Keratinocyte (primary cell): Measurements from ENCODE around the gene BATF. TPM values are rescaled to one million over a fixed set of nuclear protein-coding genes. Genes with fewer than 3 reads are reported as not detected.

ENCODE experiments used
- DNase-seq: peaks from one replicate; pipeline ENCODE4 v3.0.0-alpha.2; 2011; ENCODE audit warnings: low read depth, missing footprints, low spot score
- FAIRE-seq: peaks from 2 replicates; lab custom pipeline; 2011; peaks lifted over from hg19 to GRCh38; lab: Jason Lieb, UNC
- H2AFZ ChIP-seq: 2 replicates; pipeline ENCODE4 v1.6.0; 2012; ENCODE audit warnings: low read length, control low read depth, inconsistent platforms; ENCODE audit not compliant: control insufficient read depth
- H3K27ac ChIP-seq: 2 replicates; pipeline ENCODE4 v1.5.1; 2011; ENCODE audit warnings: low read length; ENCODE audit not compliant: control insufficient read depth, insufficient read depth
- H3K27me3 ChIP-seq: 3 replicates; pipeline ENCODE4 v1.6.0; 2011; ENCODE audit warnings: low read length; ENCODE audit not compliant: control insufficient read depth, insufficient read depth; ENCODE audit errors: extremely low read depth
- H3K36me3 ChIP-seq, 2 experiments: 2 replicates in 1 of 2; 3 replicates in 1 of 2; pipeline ENCODE4 v1.5.1; 2011; ENCODE audit warnings: low read length in 2 of 2, mild to moderate bottlenecking in 1 of 2; ENCODE audit not compliant: control insufficient read depth in 2 of 2, insufficient read depth in 2 of 2; ENCODE audit errors: extremely low read depth in 1 of 2
- H3K4me1 ChIP-seq: 3 replicates; pipeline ENCODE4 v1.5.1; 2011; ENCODE audit warnings: low read length; ENCODE audit not compliant: control insufficient read depth, insufficient read depth; ENCODE audit errors: extremely low read depth
- H3K4me2 ChIP-seq: 3 replicates; pipeline ENCODE4 v1.6.0; 2011; ENCODE audit warnings: low read depth, low read length; ENCODE audit not compliant: control insufficient read depth, insufficient read depth; ENCODE audit errors: extremely low read depth
- H3K4me3 ChIP-seq, 3 experiments: fragments of 200-600 bp in 1 of 3; sonication (generic) in 1 of 3; 2 replicates in 2 of 3; 3 replicates in 1 of 3; pipeline ENCODE4 v1.5.1; 2011 to 2016; ENCODE audit warnings: low read length in 3 of 3, mild to moderate bottlenecking in 3 of 3, control low read depth in 2 of 3, inconsistent platforms in 1 of 3, low read depth in 1 of 3, mixed read lengths in 1 of 3, mixed run types in 1 of 3, moderate library complexity in 1 of 3; ENCODE audit not compliant: control insufficient read depth in 2 of 3, insufficient read depth in 2 of 3; ENCODE audit errors: extremely low read depth in 1 of 3
- H3K79me2 ChIP-seq: 2 replicates; pipeline ENCODE4 v1.6.0; 2012; ENCODE audit warnings: low read length; ENCODE audit not compliant: control insufficient read depth, insufficient read depth
- H3K9ac ChIP-seq: 3 replicates; pipeline ENCODE4 v1.6.0; 2011; ENCODE audit warnings: low read length; ENCODE audit not compliant: control insufficient read depth, insufficient read depth; ENCODE audit errors: extremely low read depth
- H3K9me1 ChIP-seq: 3 replicates; pipeline ENCODE4 v1.6.0; 2011; ENCODE audit warnings: low read length; ENCODE audit not compliant: control insufficient read depth, insufficient read depth; ENCODE audit errors: extremely low read depth
- H3K9me3 ChIP-seq: 2 replicates; pipeline ENCODE4 v1.5.1; 2012; ENCODE audit warnings: low read depth, low read length; ENCODE audit not compliant: control insufficient read depth
- H4K20me1 ChIP-seq: 3 replicates; pipeline ENCODE4 v1.6.0; 2011; ENCODE audit warnings: low read length; ENCODE audit not compliant: control insufficient read depth, insufficient read depth; ENCODE audit errors: extremely low read depth
- EZH2 ChIP-seq: IDR thresholded peaks from one replicate; pipeline ENCODE4 v1.6.1; 2012; ENCODE audit warnings: inconsistent platforms, mild to moderate bottlenecking, low read length, moderate library complexity
- dilution Hi-C: fragments of 300-500 bp; cut with MboI; formaldehyde crosslinking; loops from one replicate; pipeline ENCODE4 v1.7.0; 2020; ENCODE audit warnings: low sequenced_read_pairs; ENCODE audit not compliant: extremely low pct_ligation_motif_present
- polyA plus RNA-seq, 5 experiments: library from polyadenylated mRNA; depleted of rRNA in 3 of 5; stranded (reverse) in 3 of 5; stranded (forward) in 1 of 5; unstranded in 1 of 5; fragments of >200 nt; gene quantifications; 1 replicate in 1 of 5; 2 replicates in 3 of 5; 3 replicates in 1 of 5; pipeline versions ENCODE4 v1.2.1 to v1.2.3, GENCODE V29; 2011 to 2012; ENCODE audit warnings: missing spikeins in 2 of 5, low read depth in 1 of 5, low replicate concordance in 1 of 5
- TF ChIP-seq, protein P1 (sequence below), 3 experiments: IDR thresholded peaks in 1 of 3; conservative IDR thresholded peaks in 1 of 3; optimal IDR thresholded peaks in 1 of 3; 2 replicates in 2 of 3; 3 replicates in 1 of 3; pipeline versions ENCODE3 to v1.5.1; 2011; ENCODE audit warnings: low read length in 3 of 3, mild to moderate bottlenecking in 3 of 3, moderate library complexity in 2 of 3, control low read depth in 1 of 3, inconsistent platforms in 1 of 3; ENCODE audit not compliant: insufficient read depth in 2 of 3; ENCODE audit errors: extremely low read depth in 1 of 3

The BATF gene
- polyA plus RNA-seq, 1 donor (not counting 4 experiments of a cell fraction or from before 2014, with no cell fraction given), result not detected

DNA sequence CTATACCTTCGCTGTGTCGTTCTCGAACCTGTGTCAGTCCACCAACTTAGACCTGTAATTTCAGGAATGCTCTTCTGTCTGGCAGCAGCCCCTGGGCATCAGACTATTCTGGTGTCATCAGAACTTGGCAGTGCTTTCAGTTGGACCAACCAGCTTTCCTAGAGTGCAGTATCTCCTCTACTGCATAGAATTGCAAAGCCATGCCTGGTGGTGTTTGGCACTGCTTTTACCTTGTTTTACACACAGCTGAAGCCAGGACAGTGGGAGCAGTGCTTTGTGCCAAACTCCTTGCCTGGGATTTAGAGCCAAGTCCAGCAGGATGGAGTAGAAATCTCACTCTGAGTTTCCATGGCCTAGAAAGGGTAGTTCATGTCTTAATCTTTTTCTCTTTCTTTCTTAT lies 57.6 kb downstream of the BATF start:
- Histone ChIP-seq H2AFZ (no peak overlapping the region), H3K9me3 (no peaks in the 10 kb centered on the region), H3K27ac (no peak overlapping the region), H3K27me3 (peaks cover 8% of the 10 kb centered on the region), H3K9me1 (no peaks in the 10 kb centered on the region), H3K4me1 (peaks cover 8% of the 10 kb centered on the region), H3K4me3 (no peak overlapping the region), H3K4me2 (no peak overlapping the region), H3K79me2 (no peaks in the 10 kb centered on the region), H4K20me1 (no peaks in the 10 kb centered on the region), H3K9ac (no peak overlapping the region), H3K36me3 (no peaks in the 10 kb centered on the region)
- DNase-seq (no peak), FAIRE-seq (no peak)
- TF ChIP-seq EZH2, result no peak
- TF ChIP-seq, protein P1, sequence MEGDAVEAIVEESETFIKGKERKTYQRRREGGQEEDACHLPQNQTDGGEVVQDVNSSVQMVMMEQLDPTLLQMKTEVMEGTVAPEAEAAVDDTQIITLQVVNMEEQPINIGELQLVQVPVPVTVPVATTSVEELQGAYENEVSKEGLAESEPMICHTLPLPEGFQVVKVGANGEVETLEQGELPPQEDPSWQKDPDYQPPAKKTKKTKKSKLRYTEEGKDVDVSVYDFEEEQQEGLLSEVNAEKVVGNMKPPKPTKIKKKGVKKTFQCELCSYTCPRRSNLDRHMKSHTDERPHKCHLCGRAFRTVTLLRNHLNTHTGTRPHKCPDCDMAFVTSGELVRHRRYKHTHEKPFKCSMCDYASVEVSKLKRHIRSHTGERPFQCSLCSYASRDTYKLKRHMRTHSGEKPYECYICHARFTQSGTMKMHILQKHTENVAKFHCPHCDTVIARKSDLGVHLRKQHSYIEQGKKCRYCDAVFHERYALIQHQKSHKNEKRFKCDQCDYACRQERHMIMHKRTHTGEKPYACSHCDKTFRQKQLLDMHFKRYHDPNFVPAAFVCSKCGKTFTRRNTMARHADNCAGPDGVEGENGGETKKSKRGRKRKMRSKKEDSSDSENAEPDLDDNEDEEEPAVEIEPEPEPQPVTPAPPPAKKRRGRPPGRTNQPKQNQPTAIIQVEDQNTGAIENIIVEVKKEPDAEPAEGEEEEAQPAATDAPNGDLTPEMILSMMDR (optimal IDR thresholded peaks at IDR 0.05 in 1 of 3, IDR thresholded peaks at IDR 0.05 in 1 of 3, conservative IDR thresholded peaks at IDR 0.05 in 1 of 3; ENCODE audit: extremely low read depth in 1 of 3, insufficient read depth in 2 of 3, low read length in 3 of 3), result no peak
- dilution Hi-C loops, result no loop called here

DNA sequence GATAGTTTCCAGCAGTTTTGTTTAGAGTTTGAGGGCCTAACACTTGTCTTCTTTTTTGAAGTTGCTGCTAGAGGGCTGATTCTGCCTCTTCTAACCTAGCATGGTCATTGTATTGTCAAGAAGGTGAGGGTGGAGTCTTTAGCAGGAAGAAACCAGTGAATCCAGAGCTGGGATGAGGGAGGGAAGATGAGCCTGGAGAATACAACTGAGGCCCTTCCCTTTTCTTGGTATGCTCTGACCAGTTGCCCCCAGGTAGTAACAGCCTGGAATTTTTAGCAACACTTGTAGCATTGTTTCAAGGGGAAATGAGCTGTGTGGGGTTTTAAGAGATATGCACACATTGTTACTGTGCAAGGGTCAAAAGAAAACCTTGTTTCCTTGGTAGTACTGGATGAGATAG lies 65.1 kb downstream of the BATF start:
- H3K4me1 ChIP-seq, result no peaks in the 10 kb centered on the region
- H3K4me2 ChIP-seq, result no peak overlapping the region
- FAIRE-seq, result no peak
- no peak for DNase-seq
- no peaks in the 10 kb centered on the region for H4K20me1 ChIP-seq
- peaks cover 6% of the 10 kb centered on the region for H3K27me3 ChIP-seq
- no peaks in the 10 kb centered on the region for H3K79me2 ChIP-seq
- H3K36me3 ChIP-seq, result no peaks in the 10 kb centered on the region
- H3K9me3 ChIP-seq, result no peaks in the 10 kb centered on the region
- no peak overlapping the region for H2AFZ ChIP-seq
- dilution Hi-C loops, result no loop called here
- H3K9me1 ChIP-seq, result no peaks in the 10 kb centered on the region
- H3K27ac ChIP-seq, result no peak overlapping the region
- no peak overlapping the region for H3K4me3 ChIP-seq
- TF ChIP-seq, protein P1 (optimal IDR thresholded peaks at IDR 0.05 in 1 of 3, IDR thresholded peaks at IDR 0.05 in 1 of 3, conservative IDR thresholded peaks at IDR 0.05 in 1 of 3; ENCODE audit: extremely low read depth in 1 of 3, insufficient read depth in 2 of 3, low read length in 3 of 3), result no peak
- TF ChIP-seq EZH2, result no peak
- H3K9ac ChIP-seq, result no peak overlapping the region
